Measurements from ENCODE around the gene RHCG.

DNA sequence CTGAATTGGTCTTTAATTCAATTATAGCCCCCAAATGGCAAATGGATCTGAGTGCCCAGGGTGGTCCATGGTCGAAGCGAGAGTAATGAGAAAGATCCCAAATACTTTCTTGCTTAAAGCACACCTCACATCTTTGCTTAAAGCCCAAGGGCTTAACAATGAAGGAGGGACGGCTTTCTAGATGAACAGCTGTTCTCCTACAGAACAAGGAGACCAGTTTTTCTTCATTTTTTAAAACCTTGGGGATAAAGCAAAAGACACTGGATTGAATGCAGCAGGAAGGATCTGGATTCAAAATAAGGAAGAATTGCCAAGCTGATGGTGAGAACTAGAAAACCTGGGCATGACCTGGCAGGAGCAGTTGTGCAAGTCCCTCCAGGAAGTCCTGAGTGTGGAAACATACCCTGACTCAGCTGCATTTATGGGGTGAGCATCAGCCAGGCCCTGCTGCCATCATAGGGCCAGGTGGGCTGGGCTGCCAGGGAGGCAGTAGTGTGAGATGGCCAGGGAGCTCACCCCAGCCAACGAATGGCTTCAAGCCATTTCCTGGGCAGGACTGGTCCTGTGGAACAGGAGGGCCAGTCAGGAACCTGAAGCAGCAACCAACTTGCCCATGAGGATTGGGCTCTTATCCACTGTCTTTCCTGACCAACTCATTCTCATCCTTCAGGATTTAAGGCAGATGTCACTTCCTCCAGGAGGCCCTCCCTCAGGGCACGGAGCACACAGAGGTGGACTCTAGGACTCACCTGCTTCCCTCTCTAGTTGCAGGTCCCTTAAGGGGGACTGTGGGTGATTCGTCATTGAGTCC, 18.4 kb upstream of the RHCG start:
- no peak for TF ChIP-seq CTCF (conservative IDR thresholded peaks at IDR 0.05)
- no peak for TF ChIP-seq ZFX (IDR thresholded peaks at IDR 0.05)
